H1 (cell line): ENCODE data around the gene KLF16. TPM values are rescaled to one million over a fixed set of nuclear protein-coding genes. Genes with fewer than 3 reads are reported as not detected.

Experiments used
- CTCF ChIA-PET: fragments of 300-600 bp; sonication (Branson Sonifier 250); formaldehyde crosslinking; loops from one replicate; lab custom pipeline; 2021; ENCODE audit not compliant: partially characterized antibody; lab: Charles Lee
- POLR2A ChIA-PET: fragments of 300-600 bp; sonication (Branson Sonifier 250); formaldehyde crosslinking; loops from one replicate; lab custom pipeline; 2021; ENCODE audit warnings: inconsistent platforms; ENCODE audit not compliant: partially characterized antibody; lab: Charles Lee
- DNase-seq, 2 experiments: peaks; one replicate each; pipeline versions ENCODE4 v3.0.0 to v3.0.0-alpha.2; 2010 to 2022; ENCODE audit warnings: low spot score in 2 of 2, low read depth in 1 of 2, mixed read lengths in 1 of 2
- FAIRE-seq: peaks from 2 replicates; lab custom pipeline; 2011; peaks lifted over from hg19 to GRCh38; lab: Jason Lieb, UNC
- H2AFZ ChIP-seq: 2 replicates; pipeline ENCODE4 v1.8.1; 2012; ENCODE audit warnings: low read length, inconsistent platforms
- H2AK5ac ChIP-seq: 2 replicates; pipeline ENCODE4 v1.6.1; 2013; ENCODE audit warnings: low read depth, low read length
- H2BK120ac ChIP-seq: replicated peaks from 2 replicates; pipeline ENCODE3; 2013; ENCODE audit warnings: low read depth, low read length, inconsistent platforms
- H2BK12ac ChIP-seq: 2 replicates; pipeline ENCODE4 v1.6.1; 2013; ENCODE audit warnings: low read depth, low read length
- H2BK15ac ChIP-seq: 2 replicates; pipeline ENCODE4 v1.6.1; 2013; ENCODE audit warnings: low read length
- H2BK20ac ChIP-seq: 2 replicates; pipeline ENCODE4 v1.6.1; 2013; ENCODE audit warnings: low read length
- H2BK5ac ChIP-seq: 2 replicates; pipeline ENCODE4 v1.6.1; 2013; ENCODE audit warnings: low read depth, low read length
- H3K14ac ChIP-seq: 2 replicates; pipeline ENCODE4 v1.6.1; 2013; ENCODE audit warnings: inconsistent platforms; ENCODE audit not compliant: insufficient read length
- H3K18ac ChIP-seq: 2 replicates; pipeline ENCODE4 v1.6.1; 2013; ENCODE audit warnings: low read length; ENCODE audit errors: extremely low read depth
- H3K23ac ChIP-seq: 2 replicates; pipeline ENCODE4 v1.6.1; 2013; ENCODE audit warnings: inconsistent platforms; ENCODE audit not compliant: insufficient read length
- H3K23me2 ChIP-seq: 2 replicates; pipeline ENCODE4 v1.6.1; 2013; ENCODE audit warnings: low read depth, low read length
- H3K27ac ChIP-seq: 2 replicates; pipeline ENCODE4 v1.6.1; 2011; ENCODE audit warnings: low read depth, low read length, inconsistent platforms
- H3K27me3 ChIP-seq, 4 experiments: replicated peaks in 1 of 4; 1 replicate in 1 of 4; 2 replicates in 3 of 4; pipeline versions ENCODE4 v1.6.1 to v1.8.1; 2011 to 2013; ENCODE audit warnings: low read length in 3 of 4, mild to moderate bottlenecking in 3 of 4, inconsistent platforms in 2 of 4, mixed read lengths in 2 of 4, moderate library complexity in 1 of 4; ENCODE audit not compliant: control insufficient read depth in 3 of 4, insufficient read depth in 3 of 4; ENCODE audit errors: extremely low read depth in 1 of 4
- H3K36me3 ChIP-seq, 4 experiments: 2 replicates each; pipeline versions ENCODE4 v1.6.1 to v1.8.1; 2011 to 2013; ENCODE audit warnings: mild to moderate bottlenecking in 4 of 4, low read length in 3 of 4, moderate library complexity in 2 of 4, control low read depth in 1 of 4, inconsistent platforms in 1 of 4; ENCODE audit not compliant: insufficient read depth in 4 of 4, control insufficient read depth in 2 of 4
- H3K4ac ChIP-seq: replicated peaks from 2 replicates; pipeline ENCODE3; 2013; ENCODE audit warnings: low read length, low read depth, mixed read lengths, inconsistent platforms; ENCODE audit not compliant: insufficient read length
- H3K4me1 ChIP-seq, 4 experiments: replicated peaks in 1 of 4; 1 replicate in 1 of 4; 2 replicates in 3 of 4; pipeline versions ENCODE4 v1.6.1 to v1.8.1; 2011 to 2013; ENCODE audit warnings: low read length in 3 of 4, inconsistent platforms in 2 of 4, mixed read lengths in 1 of 4; ENCODE audit not compliant: insufficient read depth in 4 of 4, control insufficient read depth in 3 of 4
- H3K4me2 ChIP-seq, 2 experiments: 2 replicates each; pipeline versions ENCODE4 v1.6.1 to v1.8.1; 2011 to 2013; ENCODE audit warnings: low read depth in 2 of 2, low read length in 2 of 2, control low read depth in 1 of 2, inconsistent platforms in 1 of 2, mild to moderate bottlenecking in 1 of 2; ENCODE audit not compliant: insufficient read depth in 1 of 2
- H3K4me3 ChIP-seq, 4 experiments: fragments of 200-600, 300-600 bp in 1 of 4; sonication (generic), shearing (Covaris generic), sonication (Bioruptor Twin) in 1 of 4; 2 replicates each; pipeline versions ENCODE4 v1.5.1 to v1.8.1; 2011 to 2016; ENCODE audit warnings: low read length in 4 of 4, low read depth in 3 of 4, control low read depth in 2 of 4, inconsistent platforms in 2 of 4, mild to moderate bottlenecking in 2 of 4, mixed read lengths in 1 of 4, moderate library complexity in 1 of 4; ENCODE audit not compliant: insufficient read depth in 2 of 4; ENCODE audit errors: extremely low read depth in 1 of 4
- H3K56ac ChIP-seq: replicated peaks from 2 replicates; pipeline ENCODE3; 2013; ENCODE audit warnings: low read depth, mild to moderate bottlenecking, mixed read lengths, low read length, inconsistent platforms; ENCODE audit not compliant: insufficient read length
- H3K79me1 ChIP-seq: 2 replicates; pipeline ENCODE4 v1.6.1; 2013; ENCODE audit warnings: low read depth, low read length, control low read depth
- H3K79me2 ChIP-seq, 2 experiments: 2 replicates each; pipeline versions ENCODE4 v1.6.1 to v1.8.1; 2012 to 2013; ENCODE audit warnings: low read length in 2 of 2, mild to moderate bottlenecking in 2 of 2, inconsistent platforms in 1 of 2; ENCODE audit not compliant: insufficient read depth in 2 of 2, control insufficient read depth in 1 of 2
- H3K9ac ChIP-seq, 4 experiments: replicated peaks in 1 of 4; 1 replicate in 1 of 4; 2 replicates in 3 of 4; pipeline versions ENCODE4 v1.6.1 to v1.8.1; 2011 to 2013; ENCODE audit warnings: low read depth in 3 of 4, low read length in 3 of 4, control low read depth in 2 of 4, mild to moderate bottlenecking in 2 of 4, moderate library complexity in 2 of 4, inconsistent platforms in 1 of 4; ENCODE audit errors: extremely low read depth in 1 of 4
- H3K9me3 ChIP-seq, 2 experiments: 2 replicates each; pipeline versions ENCODE4 v1.6.1 to v1.8.1; 2012 to 2013; ENCODE audit warnings: mild to moderate bottlenecking in 2 of 2, moderate library complexity in 2 of 2, control low read depth in 1 of 2, inconsistent platforms in 1 of 2, low read depth in 1 of 2, low read length in 1 of 2, mixed read lengths in 1 of 2; ENCODE audit not compliant: insufficient read depth in 2 of 2
- H4K20me1 ChIP-seq, 2 experiments: replicated peaks in 1 of 2; 2 replicates each; pipeline versions ENCODE3 to v1.8.1; 2011 to 2013; ENCODE audit warnings: inconsistent platforms in 2 of 2, low read length in 2 of 2, mild to moderate bottlenecking in 1 of 2; ENCODE audit not compliant: insufficient read depth in 2 of 2, control insufficient read depth in 1 of 2
- H4K5ac ChIP-seq: 2 replicates; pipeline ENCODE4 v1.6.1; 2013; ENCODE audit warnings: low read length, low read depth, mixed read lengths, inconsistent platforms; ENCODE audit not compliant: insufficient read length
- H4K8ac ChIP-seq: 2 replicates; pipeline ENCODE4 v1.8.0; 2013; ENCODE audit warnings: mild to moderate bottlenecking, moderate library complexity, low read length, inconsistent platforms; ENCODE audit not compliant: insufficient read depth; ENCODE audit errors: extremely low read depth
- H4K91ac ChIP-seq: replicated peaks from 2 replicates; pipeline ENCODE3; 2013; ENCODE audit warnings: low read length, mixed read lengths, inconsistent platforms; ENCODE audit not compliant: insufficient read length
- CBX8 ChIP-seq: fragments of 300-800, 300-1000 bp; sonication (generic); IDR thresholded peaks from 2 replicates; pipeline ENCODE4 v1.7.1; 2016; ENCODE audit warnings: low read depth, low read length, borderline replicate concordance
- CEBPB ChIP-seq: IDR thresholded peaks from 2 replicates; pipeline ENCODE4 v1.6.1; 2012; ENCODE audit warnings: low read depth, low read length
- CHD2 ChIP-seq: IDR thresholded peaks from 2 replicates; pipeline ENCODE4 v1.6.1; 2012; ENCODE audit warnings: low read length, improper control_type of control experiment
- CREB1 ChIP-seq: IDR thresholded peaks from 2 replicates; pipeline ENCODE4 v1.6.1; 2012; ENCODE audit warnings: inconsistent platforms
- EGR1 ChIP-seq: IDR thresholded peaks from 2 replicates; pipeline ENCODE4 v1.6.1; 2011; ENCODE audit warnings: low read depth, low read length, borderline replicate concordance
- EP300 ChIP-seq, 2 experiments: IDR thresholded peaks; 1 replicate in 1 of 2; 2 replicates in 1 of 2; pipeline ENCODE4 v1.6.1; 2011 to 2012; ENCODE audit warnings: low read depth in 2 of 2, low read length in 2 of 2, mild to moderate bottlenecking in 2 of 2, borderline replicate concordance in 1 of 2, inconsistent platforms in 1 of 2, moderate library complexity in 1 of 2
- KDM1A ChIP-seq: fragments of 200-600, 300-600 bp; sonication (generic); IDR thresholded peaks from 2 replicates; pipeline ENCODE4 v1.7.1; 2016; ENCODE audit warnings: mild to moderate bottlenecking, low read length, borderline replicate concordance
- NRF1 ChIP-seq: IDR thresholded peaks from 2 replicates; pipeline ENCODE4 v1.6.1; 2011; ENCODE audit warnings: mild to moderate bottlenecking, low read depth, low read length, improper control_type of control experiment
- POLR2AphosphoS5 ChIP-seq: IDR thresholded peaks from 2 replicates; pipeline ENCODE4 v1.6.1; 2011; ENCODE audit warnings: low read depth, low read length
- SAP30 ChIP-seq: fragments of 300-600 bp; sonication (generic); IDR thresholded peaks from 2 replicates; pipeline ENCODE4 v1.7.1; 2012; ENCODE audit warnings: low read length, moderate library complexity, mild to moderate bottlenecking, inconsistent platforms; ENCODE audit not compliant: insufficient read depth, insufficient replicate concordance
- whole genome bisulfite sequencing, 2 experiments: shearing (Covaris generic) in 1 of 2; methylation state at CpG; one replicate each; pipeline versions ENCODE4 v1.1.6 to v1.1.7; 2013 to 2015; ENCODE audit warnings: low lambda C conversion rate in 2 of 2, mixed read lengths in 2 of 2, inconsistent platforms in 1 of 2, low coverage in 1 of 2, missing lambda C conversion rate in 1 of 2; ENCODE audit not compliant: insufficient replicate concordance in 2 of 2, insufficient coverage in 1 of 2, insufficient read length in 1 of 2; ENCODE audit errors: extremely low coverage in 1 of 2, missing lambda C conversion rate in 1 of 2; 5-methylcytosine and 5-hydroxymethylcytosine counted together
- polyA plus RNA-seq, 7 experiments: library from polyadenylated mRNA; depleted of rRNA in 3 of 7; stranded (reverse) in 5 of 7; unstranded in 2 of 7; fragments of >200 nt in 5 of 7; fragments of 200-250 nt in 2 of 7; gene quantifications; 1 replicate in 5 of 7; 2 replicates in 1 of 7; 4 replicates in 1 of 7; pipeline versions ENCODE4 v1.2.1 to v1.2.3, GENCODE V29; 2011 to 2013; ENCODE audit warnings: missing spikeins in 2 of 7, mixed read lengths in 2 of 7
- total RNA-seq: library from RNA; stranded (reverse); fragmentation: NEBNext Ultra II Directional; extraction: Animal tissue kit (Norgen Biotek cat#: 25700); gene quantifications from 2 replicates; pipeline ENCODE4 v1.2.1, GENCODE V29; 2021

The KLF16 gene
- total and polyA plus RNA-seq, 2 of the 8 experiments (the other 6 are each of a cell fraction or from before 2014, with no cell fraction given) = 14.3 to 45.9 TPM

- TF ChIP-seq POLR2AphosphoS5 (no peak), NRF1 (no peak), CHD2 (no peak), CEBPB (no peak), CBX8 (no peak), EP300 (IDR thresholded peaks at IDR 0.05; ENCODE audit: borderline replicate concordance in 1 of 2, low read depth in 2 of 2, low read length in 2 of 2) (no peak), KDM1A (no peak), EGR1 (no peak), CREB1 (no peak), SAP30 (no peak)
- H2BK20ac ChIP-seq = no peak overlapping the region
- H3K79me1 ChIP-seq = peaks cover 36% of the 10 kb centered on the region
- ChIA-PET CTCF (interaction anchor here (0.5 to 14.9 kb wide), 10 partner anchors 11 to 584 kb away, joined by 3 to 228 read pairs (median 5); no protein-coding TSS in a partner anchor), POLR2A (interaction anchor here (0.9 to 2.1 kb wide), 5 partner anchors 8 to 236 kb away, joined by 3 to 7 read pairs (median 5); no protein-coding TSS in a partner anchor)
- H2BK15ac ChIP-seq = no peak overlapping the region
- H3K27me3 ChIP-seq = no peaks in the 10 kb centered on the region
- H3K4ac ChIP-seq = no peak overlapping the region
- H3K27ac ChIP-seq = no peak overlapping the region
- H3K4me3 ChIP-seq = no peak overlapping the region
- no peak overlapping the region for H2BK5ac ChIP-seq
- H4K5ac ChIP-seq = no peak overlapping the region
- no peaks in the 10 kb centered on the region for H3K36me3 ChIP-seq
- no peak overlapping the region for H3K9ac ChIP-seq
- DNase-seq (no peak), FAIRE-seq (no peak)
- no peak overlapping the region for H2AK5ac ChIP-seq
- peaks cover 3% of the 10 kb centered on the region; the same call in 1 of the 2 replicates for H3K23me2 ChIP-seq
- H3K56ac ChIP-seq = no peak overlapping the region
- H2AFZ ChIP-seq = no peak overlapping the region
- H2BK12ac ChIP-seq = no peak overlapping the region
- no peak overlapping the region for H2BK120ac ChIP-seq
- no peaks in the 10 kb centered on the region for H3K9me3 ChIP-seq
- no peak overlapping the region for H3K23ac ChIP-seq
- peaks cover 28 to 38% of the 10 kb centered on the region in 2 experiments for H4K20me1 ChIP-seq
- H4K91ac ChIP-seq = no peak overlapping the region
- 91% methylated on average over 14 of the region's 22 CpGs; no CpG with 5 or more reads in 1 of the 2 experiments for WGBS, 2 experiments
- H3K4me2 ChIP-seq = no peak overlapping the region
- H3K4me1 ChIP-seq = peaks cover 0 to 10% (median 7%) of the 10 kb centered on the region in 4 experiments; a peak in 6 of 7 replicates
- H3K79me2 ChIP-seq = peaks cover 23 to 91% of the 10 kb centered on the region in 2 experiments
- H3K14ac ChIP-seq = no peak overlapping the region
- H4K8ac ChIP-seq = peak overlapping the region; percentile 38; the same call in 1 of the 2 replicates
- H3K18ac ChIP-seq = no peak overlapping the region
Observed at GRCh38 chr19:1843116-1843515, 20.3 kb downstream of the KLF16 start.
